Epithelial cell of esophagus (primary cell): Measurements from ENCODE around the gene MT1G.
"Not testable (repeated sequence)": the region's sequence is repeated elsewhere in the genome, so short reads cannot be mapped to it uniquely, and the experiment has no call there.

Experiments used
- DNase-seq: peaks from one replicate; pipeline ENCODE4 v3.0.0; 2010; ENCODE audit warnings: low read depth
- H3K4me3 ChIP-seq: 2 replicates; pipeline ENCODE4 v1.5.1; 2011; ENCODE audit warnings: mild to moderate bottlenecking, low read length, control low read depth
- CTCF ChIP-seq: IDR thresholded peaks from 2 replicates; pipeline ENCODE4 v1.5.1; 2011; ENCODE audit warnings: low read depth, mild to moderate bottlenecking, low read length, control low read depth, inconsistent platforms; ENCODE audit not compliant: insufficient read depth; ENCODE audit errors: missing control alignments

Gene MT1G

DNA sequence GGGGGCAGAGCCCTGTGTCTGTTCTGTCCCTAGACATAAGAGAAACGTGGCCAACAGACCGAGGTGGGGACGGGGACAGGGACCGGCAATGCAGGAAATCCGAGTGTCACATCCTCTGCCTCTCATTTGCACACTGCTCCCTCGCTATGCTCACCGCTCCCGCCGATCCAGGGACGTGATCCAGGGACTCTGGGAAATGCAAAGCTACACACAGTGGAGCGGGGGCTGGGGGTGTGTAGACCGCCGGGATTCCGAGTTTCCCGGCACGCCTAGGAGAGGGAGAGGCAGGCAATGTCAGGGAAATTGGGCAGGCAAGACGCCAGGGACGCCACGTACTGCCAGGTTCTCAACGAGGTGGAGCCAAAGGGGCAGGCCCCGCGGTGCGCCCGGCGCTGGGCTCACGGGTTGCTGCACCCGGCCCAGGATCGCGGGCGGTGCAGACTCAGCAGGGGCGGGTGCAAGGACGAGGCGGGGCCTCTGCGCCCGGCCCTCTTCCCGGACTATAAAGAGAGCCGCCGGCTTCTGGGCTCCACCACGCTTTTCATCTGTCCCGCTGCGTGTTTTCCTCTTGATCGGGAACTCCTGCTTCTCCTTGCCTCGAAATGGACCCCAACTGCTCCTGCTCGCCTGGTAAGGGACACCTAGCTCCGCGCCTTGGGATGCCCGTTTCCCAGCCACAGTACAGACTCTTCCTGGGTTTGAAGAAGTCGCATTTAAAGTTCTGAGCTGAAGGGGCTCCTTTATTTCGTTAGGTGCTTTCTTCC lies 14.3 kb upstream of the MT1G start, which contains the start of gene MT1X:
MT1X (plus strand) TSS at position 532 of the 764 bp plus-strand sequence; CDS start at position 603, 71 bp downstream.
- peak within 1 kb of the TSS; percentile 99 for H3K4me3 ChIP-seq
- no peak for TF ChIP-seq CTCF
- DNase-seq: peak; percentile 96

- DNase-seq: peak; percentile 48
- TF ChIP-seq CTCF: no peak
- no peak overlapping the region for H3K4me3 ChIP-seq
Observed at GRCh38 chr16:56679818-56680217, 12.0 kb upstream of the MT1G start.

GRCh38 chr16:56679078-56679730 lies 11.3 kb upstream of the MT1G start:
- H3K4me3 ChIP-seq: no peak overlapping the region
- DNase-seq: no peak
- TF ChIP-seq CTCF: no peak

GRCh38 chr16:56677474-56677873 lies 9.6 kb upstream of the MT1G start:
- DNase-seq: no peak
- no peak overlapping the region for H3K4me3 ChIP-seq
- no peak for TF ChIP-seq CTCF

DNA sequence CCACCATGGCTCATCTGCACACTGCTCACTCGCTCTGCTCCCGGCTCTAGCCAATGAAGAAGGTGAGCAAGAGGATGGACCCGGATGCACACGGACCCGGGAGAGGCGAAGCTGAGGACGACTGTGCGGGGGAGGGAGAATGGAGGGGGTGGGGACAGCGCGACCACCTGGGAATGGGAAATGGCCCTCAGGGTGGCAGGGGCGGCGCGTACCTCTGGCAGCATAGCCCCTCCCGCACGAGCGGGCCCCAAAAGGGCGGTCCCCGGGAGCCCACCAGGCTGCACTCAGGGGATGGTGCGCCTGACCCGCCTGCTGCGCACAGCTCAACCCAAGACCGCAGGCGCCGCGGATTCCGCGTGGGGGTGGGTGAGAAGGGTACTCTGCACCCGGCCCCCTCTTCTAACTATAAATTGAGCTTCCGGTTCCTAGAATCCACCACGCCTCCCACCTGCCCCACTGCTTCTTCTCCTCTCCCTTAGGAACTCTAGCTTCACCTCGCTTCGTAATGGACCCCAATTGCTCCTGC lies 7.9 kb upstream of the MT1G start:
- no peak for DNase-seq
- TF ChIP-seq CTCF: no peak
- no peak overlapping the region for H3K4me3 ChIP-seq

- DNase-seq: not testable (repeated sequence)
Observed at GRCh38 chr16:56674570-56674969, 6.7 kb upstream of the MT1G start.

DNA sequence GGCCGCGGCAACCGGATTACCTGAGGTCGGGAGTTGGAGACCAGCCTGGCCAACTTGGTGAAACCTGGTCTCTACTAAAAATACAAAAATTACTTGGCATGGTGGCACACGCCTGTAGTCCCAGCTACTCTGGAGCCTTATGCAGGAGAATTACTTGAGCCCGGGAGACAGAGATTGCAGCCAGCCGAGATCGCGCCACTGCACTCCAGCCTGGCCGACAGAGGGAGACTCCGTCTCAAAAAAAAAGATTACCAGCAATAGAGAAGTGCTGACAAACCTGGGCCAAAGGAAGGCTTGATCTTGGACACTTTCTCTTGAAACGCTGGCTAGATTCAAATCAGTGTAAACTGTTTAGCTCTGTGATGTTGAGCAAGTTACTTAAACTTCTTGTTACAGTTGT lies 6.1 kb upstream of the MT1G start:
- TF ChIP-seq CTCF: peak; percentile 76
- no peak overlapping the region for H3K4me3 ChIP-seq
- DNase-seq: peak; percentile 61

More at GRCh38 chr16:56674570-56674969, 6.7 kb upstream of the MT1G start:
- H3K4me3 ChIP-seq: not testable (repeated sequence)
